Measurements from ENCODE around the gene ACYP2.

ACYP2 gene

DNA sequence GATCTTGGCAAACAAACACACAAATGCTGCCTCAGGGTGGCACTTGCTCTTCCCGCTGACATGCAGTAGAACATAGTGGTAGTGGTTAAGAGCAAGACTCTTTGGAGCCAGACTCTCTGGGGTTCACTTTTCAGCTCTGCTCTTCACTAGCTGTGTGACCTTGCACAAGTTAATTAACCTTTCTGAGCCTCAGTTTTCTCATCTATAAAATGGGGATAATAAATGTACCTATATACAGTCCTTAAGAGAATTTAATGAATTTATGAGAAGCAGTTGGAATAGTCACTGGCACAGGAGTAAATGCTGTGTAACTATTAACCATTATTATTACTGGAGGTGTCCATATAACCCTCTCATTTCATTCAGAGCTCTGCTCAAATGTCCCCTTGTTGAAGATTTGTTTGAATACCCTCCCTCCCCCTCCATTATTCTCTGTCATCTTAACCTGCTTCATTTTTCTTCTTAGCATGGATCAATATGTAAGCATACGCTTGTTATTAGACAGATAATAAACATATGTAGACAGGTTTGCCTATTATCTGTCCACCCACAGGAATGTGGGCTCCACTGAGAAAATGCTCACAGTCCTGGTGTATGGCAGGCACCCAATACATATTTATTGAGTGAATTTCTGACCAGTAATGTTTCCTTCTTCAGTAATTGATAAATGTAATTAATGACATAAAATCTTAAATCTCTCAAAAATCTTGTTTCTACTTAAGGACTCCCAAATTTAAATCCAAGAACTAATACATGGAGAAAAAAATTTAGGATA, 76.1 kb downstream of the ACYP2 start:
- Histone ChIP-seq H3K4me3 (ENCODE audit: low read depth, low read length) (no peak overlapping the region), H2AFZ (ENCODE audit: low read length, unreplicated experiment) (no peak overlapping the region), H3K27ac (ENCODE audit: low read depth, low read length) (no peak overlapping the region), H3K79me2 (ENCODE audit: control insufficient read depth, insufficient read depth, low read length, unreplicated experiment) (no peaks in the 10 kb centered on the region), H3K27me3 (ENCODE audit: insufficient read depth, low read length) (no peaks in the 10 kb centered on the region), H3K36me3 (ENCODE audit: insufficient read depth, low read length) (no peaks in the 10 kb centered on the region), H3K4me1 (ENCODE audit: control insufficient read depth, insufficient read depth, low read length, unreplicated experiment) (no peaks in the 10 kb centered on the region)

GRCh38 chr2:54194761-54195750, 79.6 kb downstream of the ACYP2 start:
- Histone ChIP-seq H2AFZ (ENCODE audit: low read length, unreplicated experiment) (no peak overlapping the region), H3K4me3 (ENCODE audit: low read depth, low read length) (no peak overlapping the region), H3K27me3 (ENCODE audit: insufficient read depth, low read length) (no peaks in the 10 kb centered on the region), H3K4me1 (ENCODE audit: control insufficient read depth, insufficient read depth, low read length, unreplicated experiment) (no peaks in the 10 kb centered on the region), H3K27ac (ENCODE audit: low read depth, low read length) (no peak overlapping the region), H3K79me2 (ENCODE audit: control insufficient read depth, insufficient read depth, low read length, unreplicated experiment) (no peaks in the 10 kb centered on the region), H3K36me3 (ENCODE audit: insufficient read depth, low read length) (no peaks in the 10 kb centered on the region)

DNA sequence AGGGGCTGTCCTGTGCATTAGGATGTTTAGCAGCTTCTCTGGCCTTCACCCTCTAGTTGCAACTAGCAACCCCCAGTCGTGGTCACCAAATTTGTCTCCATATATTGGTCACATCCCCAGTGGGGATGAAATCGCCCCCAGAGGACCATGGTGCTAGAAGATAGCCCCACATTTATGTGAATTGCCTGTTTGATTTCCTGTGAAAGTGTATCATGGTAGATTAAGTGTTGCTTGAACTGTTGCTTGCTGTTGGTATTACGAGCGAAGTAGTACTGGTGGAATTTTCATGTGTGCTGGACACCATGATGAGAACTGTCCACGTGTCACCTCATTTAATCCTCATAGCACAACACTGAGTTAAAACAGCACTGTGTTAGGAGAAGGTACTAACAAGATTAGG, 81.2 kb downstream of the ACYP2 start:
- H2AFZ ChIP-seq (ENCODE audit: low read length, unreplicated experiment) = no peak overlapping the region
- no peak overlapping the region for H3K27ac ChIP-seq (ENCODE audit: low read depth, low read length)
- no peak overlapping the region for H3K4me3 ChIP-seq (ENCODE audit: low read depth, low read length)

DNA sequence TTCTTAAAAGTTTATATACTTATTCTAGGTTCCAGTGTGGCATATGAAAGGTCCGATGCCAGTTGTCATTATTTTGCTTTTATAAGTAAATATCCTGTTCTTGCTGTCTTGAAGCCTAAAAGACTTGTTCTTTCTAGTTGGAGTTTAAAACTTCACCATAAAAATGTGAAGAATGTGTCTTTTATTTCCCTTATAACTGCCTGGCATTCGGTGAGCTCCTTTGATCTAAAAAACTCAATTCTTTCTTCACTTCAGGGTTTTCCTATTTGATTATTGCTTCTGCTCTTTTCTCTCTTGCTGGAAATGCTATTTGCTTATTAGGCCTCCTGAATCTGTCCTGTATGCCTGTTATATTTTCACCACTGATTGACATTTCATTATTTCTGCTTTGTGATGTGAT, 89.1 kb downstream of the ACYP2 start:
- H3K79me2 ChIP-seq (ENCODE audit: control insufficient read depth, insufficient read depth, low read length, unreplicated experiment) = no peaks in the 10 kb centered on the region
- no peak overlapping the region for H2AFZ ChIP-seq (ENCODE audit: low read length, unreplicated experiment)

More for the DNA sequence above, 81.2 kb downstream of the ACYP2 start:
- H3K4me1 ChIP-seq (ENCODE audit: control insufficient read depth, insufficient read depth, low read length, unreplicated experiment) = no peaks in the 10 kb centered on the region
- H3K79me2 ChIP-seq (ENCODE audit: control insufficient read depth, insufficient read depth, low read length, unreplicated experiment) = no peaks in the 10 kb centered on the region
- no peaks in the 10 kb centered on the region for H3K36me3 ChIP-seq (ENCODE audit: insufficient read depth, low read length)
- H3K27me3 ChIP-seq (ENCODE audit: insufficient read depth, low read length) = no peaks in the 10 kb centered on the region

DNA sequence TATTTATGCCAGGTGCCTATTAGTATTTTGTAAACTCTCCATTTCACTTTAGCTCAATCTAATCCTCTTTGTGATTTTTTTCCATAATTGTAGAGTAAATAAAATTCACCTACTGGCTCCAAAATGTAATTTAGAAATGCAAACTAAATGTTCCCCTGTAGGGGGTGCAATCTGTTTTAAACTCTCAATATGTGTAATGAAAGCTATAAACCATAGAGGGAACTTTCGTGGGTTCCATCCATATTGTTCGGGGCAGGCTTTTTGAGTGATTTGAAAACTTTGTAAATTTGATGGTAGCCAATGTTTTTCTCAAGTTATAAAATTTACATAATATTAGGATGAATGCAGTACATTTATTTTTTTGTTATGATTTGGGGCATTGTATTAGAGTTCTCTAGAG, 91.2 kb downstream of the ACYP2 start:
- peaks cover 27% of the 10 kb centered on the region for H3K4me1 ChIP-seq (ENCODE audit: control insufficient read depth, insufficient read depth, low read length, unreplicated experiment)
- H3K27me3 ChIP-seq (ENCODE audit: insufficient read depth, low read length) = no peaks in the 10 kb centered on the region
- H2AFZ ChIP-seq (ENCODE audit: low read length, unreplicated experiment) = no peak overlapping the region
- no peaks in the 10 kb centered on the region for H3K79me2 ChIP-seq (ENCODE audit: control insufficient read depth, insufficient read depth, low read length, unreplicated experiment)
- no peak overlapping the region for H3K4me3 ChIP-seq (ENCODE audit: low read depth, low read length)
- no peak overlapping the region for H3K27ac ChIP-seq (ENCODE audit: low read depth, low read length)
- no peaks in the 10 kb centered on the region for H3K36me3 ChIP-seq (ENCODE audit: insufficient read depth, low read length)

More for the DNA sequence above, 89.1 kb downstream of the ACYP2 start:
- Histone ChIP-seq H3K4me3 (ENCODE audit: low read depth, low read length) (no peak overlapping the region), H3K4me1 (ENCODE audit: control insufficient read depth, insufficient read depth, low read length, unreplicated experiment) (peaks cover 23% of the 10 kb centered on the region), H3K27ac (ENCODE audit: low read depth, low read length) (no peak overlapping the region), H3K36me3 (ENCODE audit: insufficient read depth, low read length) (no peaks in the 10 kb centered on the region), H3K27me3 (ENCODE audit: insufficient read depth, low read length) (no peaks in the 10 kb centered on the region)

DNA sequence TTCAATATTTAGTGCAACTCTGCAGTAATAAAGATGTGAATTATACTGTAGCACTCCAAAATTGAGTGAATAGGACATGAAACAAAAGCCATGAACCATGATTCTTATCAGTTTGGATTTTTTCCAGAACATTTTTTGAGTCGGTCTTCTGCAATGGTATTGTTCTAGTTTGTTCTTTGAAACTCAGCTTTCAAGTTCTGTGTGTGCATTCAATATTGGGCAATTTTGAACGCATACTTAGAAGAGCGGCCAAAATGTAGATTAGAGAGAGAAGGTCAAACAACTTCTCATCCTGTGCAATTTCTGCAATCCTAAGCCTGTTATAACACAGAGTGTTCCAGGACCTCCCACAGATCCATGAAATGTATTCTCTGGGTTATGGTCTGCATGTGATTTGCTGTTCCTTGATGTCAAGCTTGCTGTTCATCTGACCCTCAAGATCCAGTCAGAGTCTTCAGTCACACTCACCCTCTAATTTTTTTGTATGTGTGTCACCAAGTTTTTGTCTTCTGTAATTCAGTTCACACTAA, 92.3 kb downstream of the ACYP2 start:
- peak overlapping the region; percentile 28; the same call in 1 of the 2 replicates for H3K4me3 ChIP-seq (ENCODE audit: low read depth, low read length)
- peaks cover 38% of the 10 kb centered on the region for H3K4me1 ChIP-seq (ENCODE audit: control insufficient read depth, insufficient read depth, low read length, unreplicated experiment)
- H2AFZ ChIP-seq (ENCODE audit: low read length, unreplicated experiment) = peak overlapping the region; percentile 51
- H3K36me3 ChIP-seq (ENCODE audit: insufficient read depth, low read length) = no peaks in the 10 kb centered on the region
- H3K27ac ChIP-seq (ENCODE audit: low read depth, low read length) = peak overlapping the region; percentile 88
- no peaks in the 10 kb centered on the region for H3K27me3 ChIP-seq (ENCODE audit: insufficient read depth, low read length)
- no peaks in the 10 kb centered on the region for H3K79me2 ChIP-seq (ENCODE audit: control insufficient read depth, insufficient read depth, low read length, unreplicated experiment)

DNA sequence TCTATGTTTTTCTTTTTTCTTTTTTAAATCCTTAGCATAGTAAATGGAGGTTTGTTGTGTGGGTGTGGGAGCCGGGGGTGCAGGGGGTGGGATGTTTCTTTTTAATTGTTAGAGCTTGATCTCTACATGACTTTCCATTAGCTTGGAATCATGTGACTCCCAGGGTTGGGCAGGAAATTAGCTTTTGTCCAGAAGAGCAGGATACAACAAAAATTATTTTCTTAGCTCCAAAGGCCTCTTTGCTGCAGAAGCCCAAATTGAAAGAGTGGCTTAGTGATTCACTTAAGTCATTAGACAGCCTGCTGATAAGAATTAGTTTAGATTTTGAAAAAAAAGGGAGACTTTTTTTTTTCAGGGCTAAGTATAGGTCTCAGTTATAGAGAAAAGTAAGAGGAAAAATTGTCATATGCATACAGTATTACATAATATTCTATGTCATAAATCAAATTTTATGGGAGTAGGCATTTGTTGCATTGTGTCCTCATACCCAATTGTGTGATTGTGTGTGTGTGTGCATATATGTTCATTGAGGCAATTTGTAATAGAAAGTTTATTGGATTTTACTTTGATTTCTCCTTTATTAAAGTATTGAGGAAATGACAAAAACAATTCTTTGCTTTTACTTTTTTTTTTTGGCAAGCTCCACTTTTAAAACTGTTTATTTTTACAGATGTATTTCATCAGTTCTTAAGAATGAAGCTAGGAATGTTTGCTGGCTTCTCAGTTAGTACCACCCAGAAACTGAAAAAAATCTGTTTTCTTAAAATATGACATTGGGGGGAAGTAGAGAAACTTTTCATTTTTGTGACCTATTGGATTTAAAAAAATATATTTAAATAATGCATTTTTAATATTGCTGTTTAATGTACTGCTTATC, 93.2 kb downstream of the ACYP2 start:
- H3K27me3 ChIP-seq (ENCODE audit: insufficient read depth, low read length) = no peaks in the 10 kb centered on the region
- H3K27ac ChIP-seq (ENCODE audit: low read depth, low read length) = peak overlapping the region; percentile 88
- H3K36me3 ChIP-seq (ENCODE audit: insufficient read depth, low read length) = no peaks in the 10 kb centered on the region
- no peaks in the 10 kb centered on the region for H3K79me2 ChIP-seq (ENCODE audit: control insufficient read depth, insufficient read depth, low read length, unreplicated experiment)
- peak overlapping the region; percentile 37; the same call in 1 of the 2 replicates for H3K4me3 ChIP-seq (ENCODE audit: low read depth, low read length)
- H3K4me1 ChIP-seq (ENCODE audit: control insufficient read depth, insufficient read depth, low read length, unreplicated experiment) = peaks cover 38% of the 10 kb centered on the region
- no peak overlapping the region for H2AFZ ChIP-seq (ENCODE audit: low read length, unreplicated experiment)

DNA sequence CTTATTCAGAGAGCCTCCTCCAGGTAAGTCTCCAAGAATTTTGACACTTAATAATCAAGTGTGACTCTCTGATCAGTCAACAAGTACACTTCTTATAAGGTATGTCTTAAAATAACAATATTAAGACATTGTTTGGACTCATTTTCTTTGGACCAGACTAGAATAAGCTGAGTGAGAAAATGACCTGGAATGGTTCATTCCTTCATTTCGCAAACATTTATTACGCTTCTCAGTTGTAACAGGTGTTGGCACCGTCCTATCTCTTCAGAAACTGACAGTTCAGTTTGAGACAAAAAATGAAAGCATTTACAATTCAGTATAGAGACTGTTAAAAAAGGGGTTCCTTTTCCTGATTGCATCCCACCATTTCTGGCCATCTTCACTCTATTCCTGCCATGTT, 94.0 kb downstream of the ACYP2 start:
- no peaks in the 10 kb centered on the region for H3K79me2 ChIP-seq (ENCODE audit: control insufficient read depth, insufficient read depth, low read length, unreplicated experiment)
- H3K4me3 ChIP-seq (ENCODE audit: low read depth, low read length) = no peak overlapping the region
- H3K4me1 ChIP-seq (ENCODE audit: control insufficient read depth, insufficient read depth, low read length, unreplicated experiment) = peaks cover 38% of the 10 kb centered on the region
- peak overlapping the region; percentile 26 for H2AFZ ChIP-seq (ENCODE audit: low read length, unreplicated experiment)
- H3K36me3 ChIP-seq (ENCODE audit: insufficient read depth, low read length) = no peaks in the 10 kb centered on the region
- no peaks in the 10 kb centered on the region for H3K27me3 ChIP-seq (ENCODE audit: insufficient read depth, low read length)
- peak overlapping the region; percentile 88 for H3K27ac ChIP-seq (ENCODE audit: low read depth, low read length)

- peaks cover 33% of the 10 kb centered on the region for H3K4me1 ChIP-seq (ENCODE audit: control insufficient read depth, insufficient read depth, low read length, unreplicated experiment)
- peak overlapping the region; percentile 4; the same call in 1 of the 2 replicates for H3K4me3 ChIP-seq (ENCODE audit: low read depth, low read length)
- H3K27ac ChIP-seq (ENCODE audit: low read depth, low read length) = 0 out of 2 replicates have a peak overlapping the region, but pooled peaks have one; percentile 7
- H3K79me2 ChIP-seq (ENCODE audit: control insufficient read depth, insufficient read depth, low read length, unreplicated experiment) = no peaks in the 10 kb centered on the region
- H2AFZ ChIP-seq (ENCODE audit: low read length, unreplicated experiment) = no peak overlapping the region
- no peaks in the 10 kb centered on the region for H3K27me3 ChIP-seq (ENCODE audit: insufficient read depth, low read length)
- H3K36me3 ChIP-seq (ENCODE audit: insufficient read depth, low read length) = no peaks in the 10 kb centered on the region
Observed at GRCh38 chr2:54212456-54212855, 97.0 kb downstream of the ACYP2 start.

- Histone ChIP-seq H3K27me3 (ENCODE audit: insufficient read depth, low read length) (no peaks in the 10 kb centered on the region), H3K27ac (ENCODE audit: low read depth, low read length) (no peak overlapping the region), H3K79me2 (ENCODE audit: control insufficient read depth, insufficient read depth, low read length, unreplicated experiment) (no peaks in the 10 kb centered on the region), H3K36me3 (ENCODE audit: insufficient read depth, low read length) (no peaks in the 10 kb centered on the region), H3K4me3 (ENCODE audit: low read depth, low read length) (no peak overlapping the region), H2AFZ (ENCODE audit: low read length, unreplicated experiment) (no peak overlapping the region), H3K4me1 (ENCODE audit: control insufficient read depth, insufficient read depth, low read length, unreplicated experiment) (peaks cover 27% of the 10 kb centered on the region)
Observed at GRCh38 chr2:54213082-54213481, 97.7 kb downstream of the ACYP2 start.
